IMR-90 (cell line): ENCODE results near the gene HSP90B1. TPM values are rescaled to one million over a fixed set of nuclear protein-coding genes. Genes with fewer than 3 reads are reported as not detected.

Experiments used
- ATAC-seq: fragments of 200-7000 bp; cut with Tn5 transposase; 2 replicates; pipeline ENCODE4 v1.9.1; 2020; ENCODE audit warnings: low read depth, mild to moderate bottlenecking, moderate library complexity
- BruUV-seq: library from RNA; stranded (reverse); fragments of 400-500 nt; replicated peaks from 2 replicates; lab custom pipeline; 2021; lab: Mats Ljungman, UMichigan
- CTCF ChIA-PET: fragments of 300-600 bp; formaldehyde crosslinking; extraction: SDS; loops from one replicate; lab custom pipeline; 2021; ENCODE audit warnings: antibody characterized with exemption; lab: Yijun Ruan, JAX
- POLR2A ChIA-PET: fragments of 300-600 bp; sonication (Branson Sonifier 250); formaldehyde crosslinking; loops from one replicate; lab custom pipeline; 2022; ENCODE audit warnings: antibody characterized with exemption; ENCODE audit not compliant: unreplicated experiment; lab: Charles Lee
- DNase-seq: peaks from one replicate; pipeline ENCODE4 v3.0.0; 2013
- H2AFZ ChIP-seq: replicated peaks from 2 replicates; pipeline ENCODE3; 2013; ENCODE audit warnings: low read length, mild to moderate bottlenecking; ENCODE audit not compliant: poor library complexity
- H2AK5ac ChIP-seq: 2 replicates; pipeline ENCODE4 v1.6.1; 2013; ENCODE audit warnings: low read depth, low read length, inconsistent platforms
- H2AK9ac ChIP-seq: replicated peaks from 2 replicates; pipeline ENCODE3; 2013; ENCODE audit warnings: mild to moderate bottlenecking, low read depth, low read length, moderate library complexity; ENCODE audit not compliant: poor library complexity
- H2BK120ac ChIP-seq: 2 replicates; pipeline ENCODE4 v1.6.1; 2013; ENCODE audit warnings: low read depth, low read length, inconsistent platforms
- H2BK15ac ChIP-seq: 3 replicates; pipeline ENCODE4 v1.6.1; 2013; ENCODE audit warnings: low read depth, low read length, inconsistent platforms
- H2BK20ac ChIP-seq: 2 replicates; pipeline ENCODE4 v1.6.1; 2013; ENCODE audit warnings: low read depth, mild to moderate bottlenecking, inconsistent platforms, low read length, moderate library complexity
- H2BK5ac ChIP-seq: 2 replicates; pipeline ENCODE4 v1.6.1; 2013; ENCODE audit warnings: mild to moderate bottlenecking, low read depth, low read length, inconsistent platforms; ENCODE audit not compliant: poor library complexity, severe bottlenecking
- H3K14ac ChIP-seq: replicated peaks from 2 replicates; pipeline ENCODE4 v1.6.1; 2013; ENCODE audit warnings: low read depth, low read length, inconsistent platforms
- H3K18ac ChIP-seq: 2 replicates; pipeline ENCODE4 v1.6.1; 2013; ENCODE audit warnings: low read depth, low read length, control low read depth
- H3K23ac ChIP-seq: 2 replicates; pipeline ENCODE4 v1.6.1; 2013; ENCODE audit warnings: low read depth, low read length, inconsistent platforms
- H3K27ac ChIP-seq: 2 replicates; pipeline ENCODE4 v1.5.1; 2013; ENCODE audit warnings: mild to moderate bottlenecking, control low read depth, low read length; ENCODE audit not compliant: insufficient read depth
- H3K27me3 ChIP-seq: 2 replicates; pipeline ENCODE4 v1.6.1; 2013; ENCODE audit warnings: low read length; ENCODE audit not compliant: control insufficient read depth, insufficient read depth
- H3K36me3 ChIP-seq: 2 replicates; pipeline ENCODE4 v1.6.1; 2013; ENCODE audit warnings: low read length, mixed read lengths; ENCODE audit not compliant: control insufficient read depth, insufficient read depth
- H3K4ac ChIP-seq: 2 replicates; pipeline ENCODE4 v1.6.1; 2013; ENCODE audit warnings: low read depth, low read length, inconsistent platforms
- H3K4me1 ChIP-seq: 2 replicates; pipeline ENCODE4 v1.6.1; 2013; ENCODE audit warnings: low read length, mixed read lengths; ENCODE audit not compliant: control insufficient read depth, insufficient read depth
- H3K4me2 ChIP-seq: 2 replicates; pipeline ENCODE4 v1.6.1; 2013; ENCODE audit warnings: low read depth, mild to moderate bottlenecking, control low read depth, low read length, moderate library complexity
- H3K4me3 ChIP-seq: 2 replicates; pipeline ENCODE4 v1.5.1; 2013; ENCODE audit warnings: low read depth, mild to moderate bottlenecking, control low read depth, low read length, moderate library complexity; ENCODE audit not compliant: insufficient read depth
- H3K56ac ChIP-seq: 2 replicates; pipeline ENCODE4 v1.6.1; 2013; ENCODE audit warnings: low read length, inconsistent platforms; ENCODE audit not compliant: insufficient read depth; ENCODE audit errors: extremely low read depth
- H3K79me1 ChIP-seq, 2 experiments: 2 replicates each; pipeline ENCODE4 v1.6.1; 2013; ENCODE audit warnings: low read length in 2 of 2, inconsistent platforms in 1 of 2, low read depth in 1 of 2
- H3K9ac ChIP-seq: 2 replicates; pipeline ENCODE4 v1.6.1; 2013; ENCODE audit warnings: low read depth, low read length, control low read depth
- H3K9me1 ChIP-seq: 2 replicates; pipeline ENCODE4 v1.6.1; 2013; ENCODE audit warnings: low read length, inconsistent platforms; ENCODE audit not compliant: insufficient read depth
- H3K9me3 ChIP-seq: 2 replicates; pipeline ENCODE4 v1.6.1; 2013; ENCODE audit warnings: low read length; ENCODE audit not compliant: control insufficient read depth, insufficient read depth
- H4K20me1 ChIP-seq: 2 replicates; pipeline ENCODE4 v1.6.1; 2013; ENCODE audit warnings: low read length, inconsistent platforms; ENCODE audit not compliant: insufficient read depth
- H4K5ac ChIP-seq: 2 replicates; pipeline ENCODE4 v1.6.1; 2013; ENCODE audit warnings: mild to moderate bottlenecking, low read depth, low read length, control low read depth
- H4K8ac ChIP-seq, 2 experiments: 2 replicates each; pipeline ENCODE4 v1.6.1; 2013; ENCODE audit warnings: low read depth in 2 of 2, low read length in 2 of 2, control low read depth in 1 of 2, inconsistent platforms in 1 of 2
- H4K91ac ChIP-seq: 2 replicates; pipeline ENCODE4 v1.6.1; 2013; ENCODE audit warnings: low read depth, low read length, inconsistent platforms; ENCODE audit not compliant: insufficient read depth
- CEBPB ChIP-seq: IDR thresholded peaks from 2 replicates; pipeline ENCODE4 v1.6.1; 2012; ENCODE audit warnings: low read depth, low read length, improper control_type of control experiment
- CHD1 ChIP-seq: IDR thresholded peaks from 2 replicates; pipeline ENCODE4 v1.6.1; 2012; ENCODE audit warnings: low read depth, low read length, improper control_type of control experiment
- CTCF ChIP-seq: conservative IDR thresholded peaks from 2 replicates; pipeline ENCODE4 v1.5.1; 2012; ENCODE audit warnings: mild to moderate bottlenecking, low read depth, low read length, improper control_type of control experiment
- ELK1 ChIP-seq: fragments of 150-350 bp; IDR thresholded peaks from 2 replicates; pipeline ENCODE4 v1.6.1; 2016; ENCODE audit warnings: low read depth, mild to moderate bottlenecking, low read length, moderate library complexity, borderline replicate concordance
- FOS ChIP-seq: fragments of 150-350 bp; IDR thresholded peaks from 2 replicates; pipeline ENCODE4 v1.6.1; 2016; ENCODE audit warnings: low read depth, low read length
- MAFK ChIP-seq: IDR thresholded peaks from 2 replicates; pipeline ENCODE4 v1.6.1; 2012; ENCODE audit warnings: low read depth, low read length, improper control_type of control experiment
- MAZ ChIP-seq: IDR thresholded peaks from 2 replicates; pipeline ENCODE4 v1.6.1; 2012; ENCODE audit warnings: low read depth, mild to moderate bottlenecking, low read length, improper control_type of control experiment, moderate library complexity, borderline replicate concordance
- NFE2L2 ChIP-seq: fragments of 150-350 bp; IDR thresholded peaks from 2 replicates; pipeline ENCODE4 v1.6.1; 2016; ENCODE audit warnings: low read depth, mild to moderate bottlenecking, low read length
- POLR2A ChIP-seq: IDR thresholded peaks from 2 replicates; pipeline ENCODE4 v1.6.1; 2012; ENCODE audit warnings: mild to moderate bottlenecking, low read depth, low read length
- RAD21 ChIP-seq: IDR thresholded peaks from 2 replicates; pipeline ENCODE4 v1.6.1; 2012; ENCODE audit warnings: low read length, improper control_type of control experiment
- RCOR1 ChIP-seq: IDR thresholded peaks from 2 replicates; pipeline ENCODE4 v1.6.1; 2012; ENCODE audit warnings: mild to moderate bottlenecking, low read length, improper control_type of control experiment; ENCODE audit not compliant: insufficient replicate concordance
- RFX5 ChIP-seq: IDR thresholded peaks from 2 replicates; pipeline ENCODE4 v1.8.0; 2012; ENCODE audit warnings: low read depth, mild to moderate bottlenecking, low read length, moderate library complexity
- SMC3 ChIP-seq: fragments of 150-350 bp; IDR thresholded peaks from 2 replicates; pipeline ENCODE4 v1.6.1; 2016; ENCODE audit warnings: low read depth, mild to moderate bottlenecking, antibody characterized with exemption, low read length, moderate library complexity
- WGBS, 2 experiments: methylation state at CpG; one replicate each; pipeline versions ENCODE4 v1.1.5 to v1.1.7; 2013; ENCODE audit warnings: missing lambda C conversion rate in 2 of 2; ENCODE audit not compliant: insufficient read length in 1 of 2; ENCODE audit errors: extremely low coverage in 2 of 2; 5-methylcytosine and 5-hydroxymethylcytosine counted together
- dilution Hi-C: fragments of 300-500 bp; cut with HindIII; formaldehyde crosslinking; loops from one replicate; pipeline ENCODE4 v1.14.3; 2018; ENCODE audit warnings: low sequenced_read_pairs; ENCODE audit not compliant: unreplicated experiment
- in situ Hi-C: fragments of 300-500 bp; cut with MboI; formaldehyde crosslinking; loops from 3 replicates; pipeline ENCODE4 v1.14.3; 2019; ENCODE audit warnings: low sequenced_read_pairs, inconsistent platforms, mixed read lengths
- intact Hi-C: fragments of 100-400 bp; cut with micrococcal nuclease; formaldehyde crosslinking; loops from 2 replicates; pipeline ENCODE4 v1.10.0; 2022
- polyA plus RNA-seq, 3 experiments: library from polyadenylated mRNA; depleted of rRNA; stranded (reverse); fragments of >200 nt; gene quantifications; 2 replicates each; pipeline ENCODE4 v1.2.3, GENCODE V29; 2012; ENCODE audit warnings: low replicate concordance in 1 of 3
- total RNA-seq: library from RNA; depleted of rRNA; stranded (reverse); fragments of >200 nt; gene quantifications from 2 replicates; pipeline ENCODE4 v1.2.3, GENCODE V29; 2012

The HSP90B1 gene
- total and polyA plus RNA-seq, 2 of the 4 experiments (the other 2 are of a cell fraction): 398 to 765 TPM

- dilution Hi-C loops: no loop called here
- Histone ChIP-seq H3K27me3 (peaks cover 16% of the 10 kb centered on the region), H3K4ac (no peak overlapping the region), H3K4me2 (no peak overlapping the region), H4K5ac (no peak overlapping the region), H2BK20ac (no peak overlapping the region), H2BK15ac (no peak overlapping the region), H3K18ac (no peak overlapping the region), H2AK9ac (no peak overlapping the region), H4K8ac (no peak overlapping the region), H3K9ac (no peak overlapping the region), H3K9me3 (no peaks in the 10 kb centered on the region), H4K91ac (no peak overlapping the region), H3K36me3 (no peaks in the 10 kb centered on the region), H2BK120ac (no peak overlapping the region), H2AK5ac (no peak overlapping the region), H3K4me3 (no peak overlapping the region), H3K27ac (no peak overlapping the region), H3K4me1 (peaks cover 9% of the 10 kb centered on the region), H4K20me1 (no peaks in the 10 kb centered on the region), H3K23ac (no peak overlapping the region), H3K14ac (no peak overlapping the region), H3K9me1 (peaks cover 5% of the 10 kb centered on the region), H2AFZ (no peak overlapping the region), H3K79me1 (no peaks in the 10 kb centered on the region), H3K56ac (no peak overlapping the region), H2BK5ac (no peak overlapping the region)
- no CpG with 5 or more reads among the region's 1 CpG for WGBS, 2 experiments
- BruUV-seq: no TSS peak
- in situ Hi-C loops: no loop called here
- DNase-seq: no peak
- TF ChIP-seq RCOR1 (no peak), MAZ (no peak), POLR2A (no peak), ELK1 (no peak), MAFK (no peak), CEBPB (no peak), RFX5 (no peak), CHD1 (no peak), FOS (no peak), NFE2L2 (no peak), SMC3 (no peak), RAD21 (no peak), CTCF (no peak)
- CTCF ChIA-PET: no interaction called here
- intact Hi-C loops: no loop called here
- POLR2A ChIA-PET: no interaction called here
- no peak for ATAC-seq
Measured at GRCh38 chr12:103903993-103904392, 26.2 kb upstream of the HSP90B1 start.
